ENCODE results near the gene SPOPL.
"Not testable (repeated sequence)": the region's sequence is repeated elsewhere in the genome, so short reads cannot be mapped to it uniquely, and the experiment has no call there.

The SPOPL gene

DNA sequence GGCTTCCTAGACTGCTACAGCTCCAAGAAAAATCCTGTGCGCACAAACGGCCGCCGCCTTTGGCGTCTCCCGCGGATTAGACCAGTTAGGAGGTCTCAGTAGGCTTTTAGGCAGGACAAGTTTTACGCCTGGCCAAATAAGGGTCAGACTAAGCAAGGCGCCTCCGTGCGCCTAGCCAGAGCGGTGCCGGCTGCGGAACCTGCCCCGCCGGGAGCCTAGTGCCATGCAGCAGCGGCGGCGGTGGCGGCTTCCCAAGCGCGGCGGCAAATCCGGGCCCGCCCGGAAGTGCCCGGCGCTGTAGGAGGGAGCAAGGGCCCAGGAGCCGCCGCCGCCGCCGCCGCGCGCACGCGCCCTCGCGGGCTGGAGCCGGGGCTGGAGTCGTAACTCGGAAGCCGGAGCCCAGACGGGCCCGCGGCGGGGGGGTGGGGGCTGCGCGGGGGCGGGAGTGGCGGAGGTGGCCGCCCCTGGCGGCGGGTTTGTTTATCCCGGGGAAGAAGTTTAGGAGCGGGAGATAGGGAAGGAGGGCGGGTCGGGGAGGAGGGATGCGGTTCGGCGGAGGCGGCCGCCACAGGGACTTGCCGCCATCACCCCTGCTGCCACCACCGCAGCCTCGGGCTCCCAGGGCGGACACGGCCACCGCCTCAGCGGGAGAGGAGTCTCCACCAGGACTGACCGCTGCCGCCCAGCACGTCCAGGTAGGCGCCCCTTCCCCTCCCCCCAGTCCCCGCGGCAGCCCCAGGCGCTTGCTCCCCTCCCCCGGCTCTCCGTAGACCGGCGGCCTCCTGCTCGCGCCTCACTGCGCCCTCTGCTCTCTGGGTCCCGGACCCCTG, at the start of gene SPOPL:
Gene SPOPL (plus strand): TSS at position 346 of the 830 bp plus-strand sequence. CDS start 48,447 bp downstream, outside the sequence.
- peaks cover 13 to 31% of the 10 kb centered on the region in 2 donors for H3K4me1 ChIP-seq (ENCODE audit: control insufficient read depth in 1 of 2, insufficient read depth in 2 of 2, low read length in 2 of 2)
- H3K27ac ChIP-seq (ENCODE audit: low read length), result peak within 1 kb of the TSS; percentile 91
- no peaks in the 10 kb centered on the region for H3K27me3 ChIP-seq (ENCODE audit: low read depth, low read length)
- H3K9me3 ChIP-seq (ENCODE audit: control insufficient read depth in 1 of 2, low read length in 2 of 2), result no peaks in the 10 kb centered on the region
- peak within 1 kb of the TSS; percentile 94 to 96 for H3K4me3 ChIP-seq (ENCODE audit: low read depth in 1 of 2, low read length in 2 of 2)
- no peaks in the 10 kb centered on the region for H3K36me3 ChIP-seq (ENCODE audit: control insufficient read depth in 1 of 2, insufficient read depth in 2 of 2, low read length in 2 of 2)

DNA sequence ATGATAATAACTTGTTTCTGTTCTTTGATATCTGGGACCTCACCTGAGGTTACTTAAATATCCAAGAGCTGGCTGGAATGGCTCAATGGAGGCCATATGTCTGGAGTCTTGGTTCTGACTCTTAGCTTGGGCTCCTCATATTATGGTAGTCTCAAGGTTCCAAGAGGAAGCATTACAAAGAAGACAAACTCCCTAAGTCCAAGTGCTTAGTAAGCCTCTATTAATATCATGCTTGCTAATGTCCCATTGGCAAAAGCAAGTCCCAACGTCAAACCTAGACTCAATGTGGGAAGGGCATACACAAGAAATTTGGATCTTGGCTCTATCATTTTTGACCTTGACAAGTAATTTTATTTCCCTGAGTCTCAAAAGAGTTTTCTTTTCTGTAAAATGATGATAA, 49.2 kb upstream of the SPOPL start:
- H3K9me3 ChIP-seq (ENCODE audit: control insufficient read depth in 1 of 2, low read length in 2 of 2), result no peaks in the 10 kb centered on the region
- H3K27ac ChIP-seq (ENCODE audit: low read length), result no peak overlapping the region
- no peaks in the 10 kb centered on the region for H3K27me3 ChIP-seq (ENCODE audit: low read depth, low read length)
- H3K36me3 ChIP-seq (ENCODE audit: control insufficient read depth in 1 of 2, insufficient read depth in 2 of 2, low read length in 2 of 2), result no peaks in the 10 kb centered on the region
- no peaks in the 10 kb centered on the region for H3K4me1 ChIP-seq (ENCODE audit: control insufficient read depth in 1 of 2, insufficient read depth in 2 of 2, low read length in 2 of 2)
- H3K4me3 ChIP-seq (ENCODE audit: low read depth in 1 of 2, low read length in 2 of 2), result no peak overlapping the region

DNA sequence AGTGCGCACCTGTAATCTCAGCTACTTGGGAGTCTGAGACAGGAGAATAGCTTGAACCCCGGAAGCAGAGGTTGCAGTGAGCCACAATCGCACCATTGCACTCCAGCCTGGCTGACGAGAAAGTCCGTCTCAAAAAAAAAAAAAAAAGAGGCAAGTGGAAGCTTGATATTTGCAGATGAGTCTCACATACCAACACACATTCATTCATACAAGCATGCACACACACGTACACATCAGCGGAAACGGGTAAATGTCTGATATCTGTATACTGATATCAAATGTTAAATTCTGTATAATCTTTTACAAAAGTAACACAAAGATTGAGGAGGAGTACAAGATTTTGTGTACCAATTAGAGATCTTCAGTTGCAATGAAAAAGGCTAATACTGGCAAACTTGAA, 47.8 kb upstream of the SPOPL start:
- no peak overlapping the region for H3K27ac ChIP-seq (ENCODE audit: low read length)
- no peaks in the 10 kb centered on the region for H3K4me1 ChIP-seq (ENCODE audit: control insufficient read depth in 1 of 2, insufficient read depth in 2 of 2, low read length in 2 of 2)
- no peaks in the 10 kb centered on the region for H3K36me3 ChIP-seq (ENCODE audit: control insufficient read depth in 1 of 2, insufficient read depth in 2 of 2, low read length in 2 of 2)
- H3K9me3 ChIP-seq (ENCODE audit: control insufficient read depth in 1 of 2, low read length in 2 of 2), result no peaks in the 10 kb centered on the region
- H3K4me3 ChIP-seq (ENCODE audit: low read depth in 1 of 2, low read length in 2 of 2), result no peak overlapping the region
- H3K27me3 ChIP-seq (ENCODE audit: low read depth, low read length), result no peaks in the 10 kb centered on the region

GRCh38 chr2:138454761-138455160, 46.8 kb upstream of the SPOPL start:
- no peaks in the 10 kb centered on the region for H3K27me3 ChIP-seq (ENCODE audit: low read depth, low read length)
- no peaks in the 10 kb centered on the region for H3K36me3 ChIP-seq (ENCODE audit: control insufficient read depth in 1 of 2, insufficient read depth in 2 of 2, low read length in 2 of 2)
- no peaks in the 10 kb centered on the region for H3K9me3 ChIP-seq (ENCODE audit: control insufficient read depth in 1 of 2, low read length in 2 of 2)
- no peaks in the 10 kb centered on the region for H3K4me1 ChIP-seq (ENCODE audit: control insufficient read depth in 1 of 2, insufficient read depth in 2 of 2, low read length in 2 of 2)
- H3K4me3 ChIP-seq (ENCODE audit: low read depth in 1 of 2, low read length in 2 of 2), result no peak overlapping the region
- no peak overlapping the region for H3K27ac ChIP-seq (ENCODE audit: low read length)

GRCh38 chr2:138455275-138455674, 46.3 kb upstream of the SPOPL start:
- no peak overlapping the region for H3K27ac ChIP-seq (ENCODE audit: low read length)
- H3K4me1 ChIP-seq (ENCODE audit: control insufficient read depth in 1 of 2, insufficient read depth in 2 of 2, low read length in 2 of 2), result no peaks in the 10 kb centered on the region
- no peaks in the 10 kb centered on the region for H3K9me3 ChIP-seq (ENCODE audit: control insufficient read depth in 1 of 2, low read length in 2 of 2)
- no peak overlapping the region for H3K4me3 ChIP-seq (ENCODE audit: low read depth in 1 of 2, low read length in 2 of 2)
- no peaks in the 10 kb centered on the region for H3K27me3 ChIP-seq (ENCODE audit: low read depth, low read length)
- H3K36me3 ChIP-seq (ENCODE audit: control insufficient read depth in 1 of 2, insufficient read depth in 2 of 2, low read length in 2 of 2), result no peaks in the 10 kb centered on the region

DNA sequence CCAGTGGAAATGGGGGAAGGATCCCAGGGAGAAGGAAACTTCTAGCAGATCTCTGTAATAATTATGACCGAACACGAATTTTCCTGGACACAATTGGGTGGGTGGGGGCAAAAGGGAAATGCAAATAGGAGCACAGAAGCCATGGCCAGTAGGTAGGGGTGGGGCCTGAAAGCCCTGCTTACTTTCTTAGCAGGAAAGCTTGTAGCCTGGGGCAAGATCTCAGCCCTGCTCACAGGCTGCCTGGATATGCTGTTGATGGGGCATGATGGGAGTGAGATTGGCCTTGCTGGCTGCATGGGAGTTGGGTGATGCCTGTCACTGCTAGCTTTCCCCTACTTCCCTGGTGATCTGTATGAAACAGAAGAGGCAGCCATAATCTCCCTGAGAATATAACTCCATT, 45.9 kb upstream of the SPOPL start:
- Histone ChIP-seq H3K4me3 (ENCODE audit: low read depth in 1 of 2, low read length in 2 of 2) (no peak overlapping the region), H3K36me3 (ENCODE audit: control insufficient read depth in 1 of 2, insufficient read depth in 2 of 2, low read length in 2 of 2) (no peaks in the 10 kb centered on the region), H3K27me3 (ENCODE audit: low read depth, low read length) (no peaks in the 10 kb centered on the region), H3K9me3 (ENCODE audit: control insufficient read depth in 1 of 2, low read length in 2 of 2) (no peaks in the 10 kb centered on the region), H3K27ac (ENCODE audit: low read length) (no peak overlapping the region), H3K4me1 (ENCODE audit: control insufficient read depth in 1 of 2, insufficient read depth in 2 of 2, low read length in 2 of 2) (no peaks in the 10 kb centered on the region)

DNA sequence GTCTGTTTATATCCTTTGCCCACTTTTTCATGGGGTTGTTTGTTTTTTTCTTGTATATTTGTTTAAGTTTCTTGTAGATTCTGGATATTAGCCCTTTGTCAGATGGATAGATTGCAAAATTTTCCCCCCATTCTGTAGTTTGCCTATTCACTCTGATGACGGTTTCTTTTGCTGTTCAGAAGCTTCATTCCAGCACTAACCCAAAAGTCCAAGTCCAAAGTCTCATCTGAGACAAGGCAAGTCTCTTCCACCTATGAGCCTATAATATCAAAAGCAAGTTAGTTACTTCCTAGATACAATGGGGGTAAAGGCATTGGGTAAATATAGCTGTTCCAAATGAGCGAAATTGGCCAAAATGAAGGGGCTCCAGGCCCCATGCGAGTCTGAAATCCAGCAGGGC, 38.9 kb upstream of the SPOPL start:
- not testable (repeated sequence) for H3K36me3 ChIP-seq (ENCODE audit: control insufficient read depth in 1 of 2, insufficient read depth in 2 of 2, low read length in 2 of 2); H3K4me1 ChIP-seq (ENCODE audit: control insufficient read depth in 1 of 2, insufficient read depth in 2 of 2, low read length in 2 of 2); H3K27ac ChIP-seq (ENCODE audit: low read length); H3K4me3 ChIP-seq (ENCODE audit: low read depth in 1 of 2, low read length in 2 of 2); H3K27me3 ChIP-seq (ENCODE audit: low read depth, low read length); H3K9me3 ChIP-seq (ENCODE audit: control insufficient read depth in 1 of 2, low read length in 2 of 2)

- no peak overlapping the region for H3K4me3 ChIP-seq (ENCODE audit: low read depth in 1 of 2, low read length in 2 of 2)
- H3K4me1 ChIP-seq (ENCODE audit: control insufficient read depth in 1 of 2, insufficient read depth in 2 of 2, low read length in 2 of 2), result no peaks in the 10 kb centered on the region
- no peaks in the 10 kb centered on the region for H3K27me3 ChIP-seq (ENCODE audit: low read depth, low read length)
- no peaks in the 10 kb centered on the region for H3K36me3 ChIP-seq (ENCODE audit: control insufficient read depth in 1 of 2, insufficient read depth in 2 of 2, low read length in 2 of 2)
- H3K27ac ChIP-seq (ENCODE audit: low read length), result no peak overlapping the region
- no peaks in the 10 kb centered on the region for H3K9me3 ChIP-seq (ENCODE audit: control insufficient read depth in 1 of 2, low read length in 2 of 2)
These were observed 33.0 kb upstream of the SPOPL start for GRCh38 chr2:138468617-138469016.

DNA sequence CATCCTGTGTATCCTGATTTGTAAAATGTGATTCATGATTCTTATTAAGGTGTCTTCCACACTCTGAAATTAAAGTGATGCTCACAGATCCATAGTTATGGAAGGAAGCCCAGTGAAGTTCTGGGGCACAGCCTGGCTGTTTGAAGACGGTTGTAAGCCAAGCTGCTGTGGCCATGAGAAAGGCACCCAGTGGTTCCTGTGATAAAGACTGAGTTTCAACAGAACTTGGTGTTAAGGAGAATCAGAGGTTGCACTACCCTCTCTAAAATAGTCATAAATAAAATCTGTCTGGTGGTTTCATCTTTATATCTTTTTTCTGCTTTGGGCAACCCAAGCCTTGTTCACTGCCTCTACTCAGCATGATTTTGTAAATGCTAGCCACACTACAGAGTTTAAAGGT, 32.2 kb upstream of the SPOPL start:
- H3K27me3 ChIP-seq (ENCODE audit: low read depth, low read length), result no peaks in the 10 kb centered on the region
- no peaks in the 10 kb centered on the region for H3K9me3 ChIP-seq (ENCODE audit: control insufficient read depth in 1 of 2, low read length in 2 of 2)
- H3K36me3 ChIP-seq (ENCODE audit: control insufficient read depth in 1 of 2, insufficient read depth in 2 of 2, low read length in 2 of 2), result no peaks in the 10 kb centered on the region
- no peak overlapping the region for H3K27ac ChIP-seq (ENCODE audit: low read length)
- no peak overlapping the region for H3K4me3 ChIP-seq (ENCODE audit: low read depth in 1 of 2, low read length in 2 of 2)
- H3K4me1 ChIP-seq (ENCODE audit: control insufficient read depth in 1 of 2, insufficient read depth in 2 of 2, low read length in 2 of 2), result no peaks in the 10 kb centered on the region

- Histone ChIP-seq H3K27me3 (ENCODE audit: low read depth, low read length) (no peaks in the 10 kb centered on the region), H3K27ac (ENCODE audit: low read length) (no peak overlapping the region), H3K9me3 (ENCODE audit: control insufficient read depth in 1 of 2, low read length in 2 of 2) (no peaks in the 10 kb centered on the region), H3K36me3 (ENCODE audit: control insufficient read depth in 1 of 2, insufficient read depth in 2 of 2, low read length in 2 of 2) (no peaks in the 10 kb centered on the region), H3K4me3 (ENCODE audit: low read depth in 1 of 2, low read length in 2 of 2) (no peak overlapping the region), H3K4me1 (ENCODE audit: control insufficient read depth in 1 of 2, insufficient read depth in 2 of 2, low read length in 2 of 2) (no peaks in the 10 kb centered on the region)
These were observed 30.6 kb upstream of the SPOPL start for GRCh38 chr2:138470941-138471340.

DNA sequence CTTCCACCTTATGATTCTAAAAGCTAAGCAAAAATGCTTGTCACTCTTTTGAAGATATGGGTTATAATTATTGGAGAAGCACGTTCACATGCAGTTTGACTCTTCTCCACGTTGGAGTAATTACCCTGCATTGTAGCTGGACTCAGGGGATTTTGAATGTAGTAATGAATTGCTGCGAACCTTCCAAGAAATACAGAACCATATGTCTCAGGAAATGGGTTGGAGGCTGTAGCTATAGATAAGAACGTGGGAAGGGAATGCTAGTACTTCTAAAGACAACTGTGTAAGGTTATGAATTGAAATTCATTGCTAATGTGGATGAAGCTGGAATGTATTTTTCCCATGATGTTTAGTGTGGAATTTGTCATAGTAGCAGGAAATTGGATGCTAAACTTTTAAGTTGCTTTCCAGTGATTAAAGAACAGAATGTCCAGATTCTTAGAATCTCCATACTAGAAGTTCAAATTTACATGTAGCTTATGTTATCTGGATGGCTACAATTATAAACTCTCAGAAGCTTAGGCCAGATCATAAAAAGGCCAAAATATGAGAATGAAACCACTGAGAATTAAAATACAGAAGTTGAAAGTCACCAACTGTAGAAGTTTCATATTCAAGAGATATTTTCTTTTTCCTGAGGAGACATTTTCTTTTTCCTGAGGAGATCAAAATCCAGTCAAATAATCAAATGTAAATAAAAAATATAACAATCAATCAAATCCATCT, 27.3 kb upstream of the SPOPL start:
- H3K27me3 ChIP-seq (ENCODE audit: low read depth, low read length), result no peaks in the 10 kb centered on the region
- H3K27ac ChIP-seq (ENCODE audit: low read length), result no peak overlapping the region
- no peak overlapping the region for H3K4me3 ChIP-seq (ENCODE audit: low read depth in 1 of 2, low read length in 2 of 2)
- H3K9me3 ChIP-seq (ENCODE audit: control insufficient read depth in 1 of 2, low read length in 2 of 2), result no peaks in the 10 kb centered on the region
- H3K4me1 ChIP-seq (ENCODE audit: control insufficient read depth in 1 of 2, insufficient read depth in 2 of 2, low read length in 2 of 2), result no peaks in the 10 kb centered on the region
- H3K36me3 ChIP-seq (ENCODE audit: control insufficient read depth in 1 of 2, insufficient read depth in 2 of 2, low read length in 2 of 2), result no peaks in the 10 kb centered on the region

All from muscle layer of duodenum (tissue), 2 donors.